ENCODE results near the gene TCIRG1. TPM values are rescaled to one million over a fixed set of nuclear protein-coding genes. Genes with fewer than 3 reads are reported as not detected.
A peak's percentile ranks its signal among the peaks of the same experiment; 100 is the strongest.

The TCIRG1 gene
- total and polyA plus RNA-seq, 2 of the 13 experiments (the other 11 are each of a cell fraction or from before 2014, with no cell fraction given) = 48.0 to 69.6 TPM

- TF ChIP-seq YEATS2 (CRISPR knock-in tag; IDR thresholded peaks at IDR 0.05; ENCODE audit: borderline replicate concordance) (peak; percentile 34; the same call in 1 of the 2 replicates), ZNF552 (CRISPR knock-in tag; IDR thresholded peaks at IDR 0.05; ENCODE audit: borderline replicate concordance) (no peak), RNF219 (CRISPR knock-in tag; IDR thresholded peaks at IDR 0.05) (no peak), MAFG (CRISPR knock-in tag; IDR thresholded peaks at IDR 0.05) (no peak), ARNT (IDR thresholded peaks at IDR 0.05) (no peak), POLR2AphosphoS2 (IDR thresholded peaks at IDR 0.05; ENCODE audit: low read depth, low read length) (no peak), NCOA1 (CRISPR knock-in tag; IDR thresholded peaks at IDR 0.05) (no peak), KAT8 (CRISPR knock-in tag; IDR thresholded peaks at IDR 0.05) (0 out of 2 replicates have a peak, but pooled peaks have one; percentile 29), ZNF101 (CRISPR knock-in tag; IDR thresholded peaks at IDR 0.05; ENCODE audit: borderline replicate concordance, low read depth) (no peak), RBM39 (IDR thresholded peaks at IDR 0.05; ENCODE audit: low read depth, low read length, poor library complexity, severe bottlenecking) (no peak), ZNF121 (CRISPR knock-in tag; IDR thresholded peaks at IDR 0.05) (no peak), ZNF292 (CRISPR knock-in tag; IDR thresholded peaks at IDR 0.05; ENCODE audit: borderline replicate concordance, low read depth) (peak; percentile 94), ZNF124 (CRISPR knock-in tag; IDR thresholded peaks at IDR 0.05) (no peak), ZNF567 (CRISPR knock-in tag; IDR thresholded peaks at IDR 0.05; ENCODE audit: borderline replicate concordance) (no peak), TFDP2 (CRISPR knock-in tag; IDR thresholded peaks at IDR 0.05) (peak; percentile 78), ZNF260 (CRISPR knock-in tag; IDR thresholded peaks at IDR 0.05; ENCODE audit: borderline replicate concordance, low read depth) (0 out of 2 replicates have a peak, but pooled peaks have one; percentile 31), ZNF10 (CRISPR knock-in tag; IDR thresholded peaks at IDR 0.05; ENCODE audit: borderline replicate concordance, low read depth) (no peak), MBD4 (IDR thresholded peaks at IDR 0.05; ENCODE audit: borderline replicate concordance, low read length) (no peak), TAF15 (IDR thresholded peaks at IDR 0.05; ENCODE audit: low read depth, low read length, poor library complexity, severe bottlenecking) (no peak), ZNF550 (CRISPR knock-in tag; IDR thresholded peaks at IDR 0.05; ENCODE audit: borderline replicate concordance) (no peak), SKIL (CRISPR knock-in tag; IDR thresholded peaks at IDR 0.05; ENCODE audit: borderline replicate concordance) (no peak), ZNF224 (CRISPR knock-in tag; IDR thresholded peaks at IDR 0.05) (0 out of 2 replicates have a peak, but pooled peaks have one; percentile 49)
Measured at GRCh38 chr11:68010090-68011041, 28.5 kb upstream of the TCIRG1 start, which contains the start of gene ALDH3B1 (continued).

All from HepG2 (cell line).